Endodermal cell (in vitro differentiated cells): Measurements from ENCODE around the gene ADK. TPM values are rescaled to one million over a fixed set of nuclear protein-coding genes. Genes with fewer than 3 reads are reported as not detected.

Source experiments
- DNase-seq: peaks from one replicate; pipeline ENCODE4 v3.0.0-alpha.2; 2017
- H3K27ac ChIP-seq: 2 replicates; pipeline ENCODE4 v1.5.1; 2013; ENCODE audit warnings: mild to moderate bottlenecking, low read depth, low read length, moderate library complexity
- H3K27me3 ChIP-seq: 2 replicates; pipeline ENCODE4 v1.6.1; 2013; ENCODE audit warnings: mild to moderate bottlenecking, low read length, moderate library complexity; ENCODE audit not compliant: insufficient read depth, control insufficient read depth, poor library complexity, severe bottlenecking
- H3K36me3 ChIP-seq: 2 replicates; pipeline ENCODE4 v1.7.0; 2013; ENCODE audit warnings: mild to moderate bottlenecking, low read length, moderate library complexity; ENCODE audit not compliant: control insufficient read depth, insufficient read depth
- H3K4me1 ChIP-seq: one replicate; pipeline ENCODE4 v1.7.0; 2013; ENCODE audit warnings: low read length; ENCODE audit not compliant: control insufficient read depth, insufficient read depth
- H3K4me3 ChIP-seq: 2 replicates; pipeline ENCODE4 v1.5.1; 2013; ENCODE audit warnings: mild to moderate bottlenecking, low read length, moderate library complexity
- H3K9ac ChIP-seq: 2 replicates; pipeline ENCODE4 v1.6.1; 2013; ENCODE audit warnings: mild to moderate bottlenecking, low read length, moderate library complexity; ENCODE audit not compliant: poor library complexity, severe bottlenecking; ENCODE audit errors: extremely low read depth
- H3K9me3 ChIP-seq: 2 replicates; pipeline ENCODE4 v1.6.1; 2013; ENCODE audit warnings: mild to moderate bottlenecking, low read length, moderate library complexity; ENCODE audit not compliant: control insufficient read depth
- H3K27ac Mint-ChIP-seq: 2 replicates; pipeline ENCODE4 v1.8.0; 2020; ENCODE audit warnings: mixed read lengths
- H3K27me3 Mint-ChIP-seq: 2 replicates; pipeline ENCODE4 v1.8.0; 2021; ENCODE audit warnings: mild to moderate bottlenecking, mixed read lengths; ENCODE audit not compliant: insufficient read depth
- H3K36me3 Mint-ChIP-seq: 2 replicates; pipeline ENCODE4 v1.8.0; 2020; ENCODE audit warnings: low read depth, mixed read lengths
- H3K4me1 Mint-ChIP-seq: 2 replicates; pipeline ENCODE4 v1.8.0; 2020; ENCODE audit warnings: mixed read lengths
- H3K4me3 Mint-ChIP-seq: 2 replicates; pipeline ENCODE4 v1.8.0; 2020; ENCODE audit warnings: mild to moderate bottlenecking, moderate library complexity, mixed read lengths
- H3K9me3 Mint-ChIP-seq: 2 replicates; pipeline ENCODE4 v1.8.0; 2020; ENCODE audit warnings: mild to moderate bottlenecking, mixed read lengths
- WGBS, 2 experiments: methylation state at CpG; one replicate each; pipeline versions ENCODE4 v1.1.5 to v1.1.7; 2013; ENCODE audit warnings: missing lambda C conversion rate in 2 of 2, mixed read lengths in 1 of 2; ENCODE audit not compliant: insufficient coverage in 1 of 2, insufficient read length in 1 of 2; 5-methylcytosine and 5-hydroxymethylcytosine counted together
- total RNA-seq, 2 donors: library from RNA; stranded (reverse); fragmentation: NEBNext Ultra II Directional in 1 of 2; extraction: Animal tissue kit (Norgen Biotek cat#: 25700) in 1 of 2; gene quantifications; 2 replicates in 1 of 2; 3 replicates in 1 of 2; pipeline ENCODE4 v1.2.1, GENCODE V29; 2021
- TF ChIP-seq, protein P1 (sequence below): fragments of 200-600 bp; sonication (generic); conservative IDR thresholded peaks from 2 replicates; pipeline ENCODE4 v1.5.0; 2021; ENCODE audit warnings: antibody characterized with exemption, mild to moderate bottlenecking

Gene ADK
- total RNA-seq, 2 donors from 2014 or later = 23.6 to 36.7 TPM

- Histone ChIP-seq H3K27me3 (no peaks in the 10 kb centered on the region), H3K4me1 (peaks cover 3% of the 10 kb centered on the region), H3K4me3 (no peak overlapping the region), H3K36me3 (no peaks in the 10 kb centered on the region), H3K9ac (no peak overlapping the region), H3K27ac (no peak overlapping the region), H3K9me3 (no peaks in the 10 kb centered on the region)
- no peak for DNase-seq
- peaks cover 9% of the 10 kb centered on the region for H3K4me1 Mint-ChIP-seq
- no peak overlapping the region for H3K27ac Mint-ChIP-seq
- TF ChIP-seq, protein P1, sequence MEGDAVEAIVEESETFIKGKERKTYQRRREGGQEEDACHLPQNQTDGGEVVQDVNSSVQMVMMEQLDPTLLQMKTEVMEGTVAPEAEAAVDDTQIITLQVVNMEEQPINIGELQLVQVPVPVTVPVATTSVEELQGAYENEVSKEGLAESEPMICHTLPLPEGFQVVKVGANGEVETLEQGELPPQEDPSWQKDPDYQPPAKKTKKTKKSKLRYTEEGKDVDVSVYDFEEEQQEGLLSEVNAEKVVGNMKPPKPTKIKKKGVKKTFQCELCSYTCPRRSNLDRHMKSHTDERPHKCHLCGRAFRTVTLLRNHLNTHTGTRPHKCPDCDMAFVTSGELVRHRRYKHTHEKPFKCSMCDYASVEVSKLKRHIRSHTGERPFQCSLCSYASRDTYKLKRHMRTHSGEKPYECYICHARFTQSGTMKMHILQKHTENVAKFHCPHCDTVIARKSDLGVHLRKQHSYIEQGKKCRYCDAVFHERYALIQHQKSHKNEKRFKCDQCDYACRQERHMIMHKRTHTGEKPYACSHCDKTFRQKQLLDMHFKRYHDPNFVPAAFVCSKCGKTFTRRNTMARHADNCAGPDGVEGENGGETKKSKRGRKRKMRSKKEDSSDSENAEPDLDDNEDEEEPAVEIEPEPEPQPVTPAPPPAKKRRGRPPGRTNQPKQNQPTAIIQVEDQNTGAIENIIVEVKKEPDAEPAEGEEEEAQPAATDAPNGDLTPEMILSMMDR = no peak
- 91% methylated on average over 1 of the region's 1 CpG; no CpG with 5 or more reads in 1 of the 2 experiments for WGBS, 2 experiments
- H3K9me3 Mint-ChIP-seq = no peaks in the 10 kb centered on the region
- H3K27me3 Mint-ChIP-seq = no peaks in the 10 kb centered on the region
- H3K36me3 Mint-ChIP-seq = no peaks in the 10 kb centered on the region
- H3K4me3 Mint-ChIP-seq = no peak overlapping the region
Measured at GRCh38 chr10:74167443-74167842, 16.4 kb downstream of the ADK start.

DNA sequence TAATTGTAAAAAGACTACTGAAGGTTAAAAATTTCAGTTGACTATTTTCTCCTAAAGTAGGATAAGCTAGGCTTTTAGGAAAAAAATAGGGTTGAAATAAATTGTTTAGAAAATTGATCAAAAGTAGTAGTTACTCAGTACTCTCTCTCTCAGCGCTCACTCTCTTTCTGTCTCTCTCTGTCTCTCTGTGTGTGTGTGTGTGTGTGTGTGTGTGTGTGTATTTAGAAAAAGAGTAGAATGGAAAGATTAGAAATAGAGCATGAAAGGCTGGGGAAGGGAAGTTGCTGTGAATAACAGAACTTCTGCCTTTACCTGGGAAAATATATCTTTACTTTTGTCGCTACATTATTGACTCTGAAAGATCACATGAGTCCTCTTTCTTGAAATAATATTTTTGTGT lies 20.6 kb downstream of the ADK start:
- Mint-ChIP-seq H3K9me3 (no peaks in the 10 kb centered on the region), H3K27ac (no peak overlapping the region)
- 100% methylated on average over 2 of the region's 2 CpGs for WGBS, 2 experiments

GRCh38 chr10:74174521-74174920 lies 23.5 kb downstream of the ADK start:
- Histone ChIP-seq H3K4me3 (no peak overlapping the region), H3K36me3 (no peaks in the 10 kb centered on the region), H3K27ac (no peak overlapping the region), H3K27me3 (no peaks in the 10 kb centered on the region), H3K4me1 (no peaks in the 10 kb centered on the region), H3K9ac (no peak overlapping the region), H3K9me3 (no peaks in the 10 kb centered on the region)
- Mint-ChIP-seq H3K27me3 (no peaks in the 10 kb centered on the region), H3K4me3 (no peak overlapping the region), H3K36me3 (no peaks in the 10 kb centered on the region), H3K27ac (no peak overlapping the region), H3K4me1 (peaks cover 13% of the 10 kb centered on the region), H3K9me3 (no peaks in the 10 kb centered on the region)
- TF ChIP-seq, protein P1 = no peak
- 74 to 83% methylated on average over 3 of the region's 3 CpGs for WGBS, 2 experiments
- no peak for DNase-seq

More for the DNA sequence above, 20.6 kb downstream of the ADK start:
- no peak overlapping the region for H3K27ac ChIP-seq
- H3K9me3 ChIP-seq = no peaks in the 10 kb centered on the region
- H3K4me3 ChIP-seq = no peak overlapping the region
- Mint-ChIP-seq H3K4me3 (no peak overlapping the region), H3K27me3 (no peaks in the 10 kb centered on the region), H3K36me3 (no peaks in the 10 kb centered on the region), H3K4me1 (peaks cover 2% of the 10 kb centered on the region)
- no peaks in the 10 kb centered on the region for H3K27me3 ChIP-seq
- TF ChIP-seq, protein P1 = no peak
- no peaks in the 10 kb centered on the region for H3K36me3 ChIP-seq
- no peak for DNase-seq
- H3K4me1 ChIP-seq = no peaks in the 10 kb centered on the region
- no peak overlapping the region for H3K9ac ChIP-seq
